GM19324 (cell line): ENCODE data around the gene FNBP1.
"Not testable (repeated sequence)": the region's sequence is repeated elsewhere in the genome, so short reads cannot be mapped to it uniquely, and the experiment has no call there.

Experiments used
- ATAC-seq: cut with Tn5 transposase; IDR thresholded peaks from one replicate; pipeline ENCODE4 v1.9.1; 2021; ENCODE audit warnings: mild to moderate bottlenecking, moderate library complexity; ENCODE audit not compliant: unreplicated experiment, low FRiP score

The FNBP1 gene

DNA sequence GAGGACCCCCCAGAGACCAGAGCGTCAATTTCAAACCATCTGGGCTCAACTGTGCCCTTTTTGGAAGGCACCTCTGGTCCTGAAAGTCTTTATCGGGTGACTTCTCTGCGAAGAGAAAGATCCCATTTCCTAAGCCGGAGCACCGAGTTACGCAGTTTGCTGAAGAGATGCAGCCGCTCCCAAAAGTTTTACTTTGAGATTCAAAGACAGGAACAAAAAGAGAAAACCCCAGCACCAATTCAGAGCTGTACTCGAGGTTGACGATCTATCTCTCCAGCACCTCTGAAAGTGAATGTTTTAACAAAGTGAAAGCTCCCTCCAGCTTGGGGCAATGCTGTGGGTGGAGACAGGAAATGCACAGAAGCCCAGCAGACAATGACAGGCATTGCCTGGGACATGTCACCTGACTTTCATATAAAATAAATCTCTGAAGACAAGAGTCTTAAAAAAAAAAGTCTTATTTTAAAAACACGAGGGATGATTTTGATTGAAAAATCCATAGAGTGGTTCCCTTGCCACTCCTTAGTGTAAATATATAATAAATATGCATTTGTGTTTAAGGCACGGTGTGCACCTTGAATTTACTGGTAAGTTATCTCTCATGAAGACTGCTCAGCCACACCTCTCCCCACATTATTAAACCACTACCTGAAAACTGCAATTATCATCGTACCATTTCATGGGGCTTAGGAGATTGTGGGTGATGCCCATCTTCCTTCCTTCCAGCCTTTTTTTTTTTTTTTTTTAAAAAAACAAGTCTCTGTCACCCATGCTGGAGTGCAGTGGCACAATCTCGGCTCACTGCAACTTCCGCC is 79.9 kb downstream of the FNBP1 start:
- ATAC-seq = peak; percentile 62

DNA sequence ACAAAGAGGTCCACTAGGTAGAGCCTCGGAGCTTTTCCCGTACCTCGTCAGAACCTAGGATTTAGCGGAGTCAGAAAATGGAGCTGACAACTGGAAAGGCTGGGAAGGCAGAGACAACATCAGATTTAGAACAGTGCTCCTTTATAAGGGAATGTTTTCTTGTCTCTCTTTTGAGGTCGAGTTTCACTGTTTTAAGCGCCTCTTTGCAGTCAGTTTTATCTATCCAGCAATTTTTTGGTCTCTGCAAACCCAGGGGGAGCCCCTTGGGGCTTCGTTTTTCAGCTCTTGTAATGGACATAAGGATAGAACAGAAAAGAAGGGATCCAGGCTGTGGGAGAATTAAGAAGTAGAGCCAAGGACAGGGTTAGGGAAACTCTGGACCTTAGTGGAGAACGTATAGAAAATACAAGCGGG is 80.5 kb downstream of the FNBP1 start:
- ATAC-seq = no peak

DNA sequence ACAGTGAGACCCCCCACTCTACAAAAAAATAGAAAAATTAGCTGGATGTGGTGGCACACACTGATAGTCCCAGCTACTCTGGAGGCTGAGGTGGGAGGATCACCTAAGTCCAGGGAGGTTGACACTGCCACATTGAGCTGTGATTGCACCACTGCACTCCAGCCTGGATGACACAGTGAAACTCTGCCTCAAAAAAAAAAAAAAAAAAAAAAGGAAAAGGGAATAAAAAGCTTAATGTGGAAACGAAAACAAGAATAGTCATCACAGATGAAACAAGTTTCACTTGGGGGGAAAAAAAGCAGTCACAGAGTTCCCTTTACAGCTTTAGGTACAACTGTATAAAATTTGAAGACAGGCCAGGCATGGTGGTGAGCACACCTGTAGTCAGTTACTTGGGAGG is 84.2 kb downstream of the FNBP1 start:
- no peak for ATAC-seq

DNA sequence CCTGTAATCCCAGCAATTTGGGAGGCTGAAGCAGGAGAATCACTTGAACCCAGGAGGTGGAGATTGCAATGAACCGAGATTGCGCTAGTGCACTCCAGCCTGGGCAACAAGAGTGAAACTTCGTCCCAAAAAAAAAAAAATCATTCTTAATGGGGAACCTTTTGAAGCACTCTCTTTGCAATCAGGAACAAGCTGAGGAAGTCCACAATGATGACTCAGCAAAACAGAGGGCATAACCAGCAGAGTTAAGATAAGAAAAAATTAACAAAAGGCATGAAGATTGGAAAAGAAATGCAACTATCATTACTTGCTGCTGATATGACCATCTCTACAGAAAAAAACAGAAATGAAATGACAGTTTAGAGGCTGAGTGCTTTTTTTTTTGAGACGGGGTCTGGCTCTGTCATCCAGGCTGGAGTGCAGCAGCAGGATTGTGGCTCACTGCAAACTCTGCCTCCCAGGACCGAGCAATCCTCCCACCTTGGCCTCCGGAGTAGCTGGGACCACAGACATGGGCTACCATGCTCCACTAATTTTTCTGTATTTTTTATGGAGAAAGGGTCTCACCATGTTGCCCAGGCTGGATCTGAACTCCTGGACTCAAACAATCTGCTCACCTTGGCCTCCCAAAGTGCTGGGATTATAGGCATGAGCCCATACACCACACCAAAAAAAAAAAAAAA is 88.0 kb downstream of the FNBP1 start:
- ATAC-seq = no peak

DNA sequence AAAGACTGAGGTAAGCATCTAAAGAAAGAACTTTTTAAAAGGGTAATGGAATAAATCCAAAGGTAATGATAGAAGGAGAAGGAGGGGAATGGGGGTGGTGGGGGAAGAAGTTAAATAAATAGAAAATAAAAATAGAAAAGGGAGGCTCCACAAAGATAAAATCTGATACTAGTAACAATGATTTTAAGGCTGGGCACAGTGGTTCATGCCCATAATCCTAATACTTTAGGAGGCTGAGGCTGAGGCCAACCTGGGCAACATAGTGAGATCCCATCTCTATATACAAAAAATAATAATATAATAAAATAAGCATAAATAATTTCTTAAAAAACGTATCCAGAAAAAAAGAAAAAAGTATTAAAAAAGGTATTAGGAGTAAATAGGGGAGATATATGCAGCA is 89.3 kb downstream of the FNBP1 start:
- no peak for ATAC-seq

DNA sequence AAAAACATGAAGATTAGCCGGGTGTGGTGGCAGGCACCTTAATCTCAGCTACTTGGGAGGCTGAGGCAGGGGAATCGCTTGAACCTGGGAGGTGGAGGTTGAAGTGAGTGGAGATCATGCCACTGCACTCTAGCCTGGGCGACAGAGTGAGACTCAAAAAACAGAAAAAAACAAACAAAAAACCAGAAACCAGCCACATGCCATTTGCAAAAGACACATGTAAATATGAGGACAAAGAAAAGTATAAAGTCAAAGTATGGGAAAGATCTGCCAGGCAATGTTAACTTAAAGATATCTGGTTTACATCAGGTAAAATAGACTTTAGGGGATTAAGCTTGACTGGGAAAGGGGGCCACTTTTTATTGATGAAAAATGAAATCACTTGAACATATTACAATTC is 90.7 kb downstream of the FNBP1 start:
- ATAC-seq = no peak

DNA sequence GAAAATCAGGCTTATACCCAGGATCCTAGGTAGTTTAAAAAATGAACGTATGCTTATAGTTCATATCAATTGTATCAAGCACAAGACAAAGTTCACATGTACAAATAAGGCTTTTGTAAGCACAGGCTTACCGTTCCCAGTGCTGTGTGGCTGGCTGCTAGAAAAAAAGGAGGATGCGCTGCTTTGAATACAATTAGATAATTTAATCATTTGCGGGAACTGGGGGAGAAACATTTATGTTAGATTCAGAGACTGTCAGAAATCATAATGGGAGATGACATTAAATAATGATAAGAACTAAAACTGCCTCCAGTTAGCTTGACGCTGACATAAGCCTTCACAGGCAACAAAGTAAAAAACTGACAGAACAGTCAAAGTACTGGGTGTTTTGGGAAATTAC is 93.2 kb downstream of the FNBP1 start:
- ATAC-seq = no peak

DNA sequence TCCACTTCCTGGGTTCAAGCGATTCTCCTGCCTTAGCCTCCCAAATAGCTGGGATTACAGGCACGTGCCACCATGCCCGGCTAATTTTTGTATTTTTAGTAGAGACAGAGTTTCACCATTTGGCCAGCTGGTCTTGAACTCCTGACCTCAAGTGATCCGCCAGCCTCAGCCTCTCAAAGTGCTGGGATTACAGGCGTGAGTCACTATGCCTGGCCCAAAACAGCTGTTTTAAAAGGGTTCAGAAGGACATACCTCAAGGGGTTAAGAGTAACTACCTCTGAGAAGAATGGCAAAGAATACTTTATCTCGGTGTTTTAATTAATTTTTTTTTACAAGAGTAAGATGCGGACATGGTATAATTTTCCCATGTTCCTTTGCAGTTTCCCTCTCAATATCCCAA is 94.4 kb downstream of the FNBP1 start:
- ATAC-seq = not testable (repeated sequence)

DNA sequence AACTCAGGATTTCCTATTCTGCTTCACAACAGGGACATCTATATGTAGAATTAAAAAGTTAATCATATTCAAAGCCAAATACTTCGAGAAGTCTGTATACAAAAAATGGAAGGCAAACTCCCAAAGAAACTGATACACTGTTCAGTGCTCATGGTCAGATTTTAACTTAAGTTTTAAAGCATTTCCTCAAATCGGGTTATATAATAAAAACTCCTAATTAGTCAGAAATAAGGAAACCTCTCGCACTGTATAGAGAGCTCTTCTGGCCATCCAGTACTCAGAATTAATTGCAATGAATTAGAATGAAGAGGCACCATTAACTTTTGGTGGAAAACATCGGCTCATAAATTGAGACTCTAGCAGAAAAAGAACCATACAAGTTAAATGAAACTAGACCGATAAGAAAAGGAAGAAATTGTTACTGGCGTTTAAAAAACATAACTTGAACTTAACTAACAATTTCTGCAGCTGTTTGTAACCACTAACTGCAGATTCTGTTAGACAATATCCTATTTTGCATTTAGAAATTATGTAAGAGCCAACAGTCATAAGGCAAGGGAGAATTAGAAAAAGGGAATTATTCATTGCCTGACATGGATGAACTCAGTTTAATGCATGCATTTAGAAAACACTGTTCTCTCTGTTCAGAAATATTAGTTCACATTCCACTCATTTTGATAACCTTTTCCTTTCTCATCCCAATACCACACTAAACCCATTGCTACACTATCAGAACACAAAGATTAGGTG is 96.6 kb downstream of the FNBP1 start:
- ATAC-seq = no peak

DNA sequence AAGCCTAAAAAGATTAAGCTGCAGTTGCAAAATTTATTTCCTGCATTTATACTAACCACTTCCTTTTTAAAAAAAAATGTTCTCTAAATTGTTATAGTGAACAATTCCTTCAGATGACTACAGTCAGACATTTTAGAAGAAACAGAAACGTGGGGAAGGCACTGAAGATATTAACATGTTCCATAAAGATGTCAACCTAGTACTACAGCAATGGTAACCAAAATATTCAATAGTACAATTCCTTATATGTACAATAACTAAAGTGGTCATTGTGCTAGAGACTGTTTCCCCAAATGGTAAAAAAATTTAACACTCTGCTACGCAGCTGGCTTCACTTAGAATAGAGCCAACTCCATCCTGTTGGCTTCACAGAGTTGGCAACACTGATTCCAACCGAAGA is 97.7 kb downstream of the FNBP1 start:
- ATAC-seq = no peak

DNA sequence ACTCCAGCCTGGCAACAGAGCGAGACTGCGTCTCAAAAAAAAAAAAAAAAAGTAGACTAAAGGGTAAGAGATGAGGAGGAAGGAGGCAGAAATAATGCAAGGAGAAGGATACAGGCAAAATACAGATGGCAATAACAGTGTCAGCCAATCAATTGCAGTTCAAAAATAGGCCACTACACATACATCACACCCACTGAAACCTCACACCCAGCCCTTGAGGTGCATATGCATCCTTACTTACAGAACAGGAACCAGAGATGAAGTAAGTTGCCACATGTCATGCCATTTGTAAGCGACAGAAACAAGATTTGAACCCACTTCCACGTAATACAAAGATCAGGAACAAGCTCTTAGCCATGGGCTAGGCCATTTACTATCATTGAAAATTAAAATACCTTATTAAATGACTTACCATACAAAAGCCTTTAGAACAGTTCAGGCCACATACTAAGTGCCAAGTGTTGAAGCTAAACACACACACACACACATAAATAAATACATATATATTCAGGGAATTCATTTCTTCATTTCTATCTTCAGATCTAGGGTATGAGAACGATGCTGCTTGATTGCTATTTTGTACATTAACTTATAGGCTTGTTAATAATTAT is 98.4 kb downstream of the FNBP1 start:
- ATAC-seq = no peak

DNA sequence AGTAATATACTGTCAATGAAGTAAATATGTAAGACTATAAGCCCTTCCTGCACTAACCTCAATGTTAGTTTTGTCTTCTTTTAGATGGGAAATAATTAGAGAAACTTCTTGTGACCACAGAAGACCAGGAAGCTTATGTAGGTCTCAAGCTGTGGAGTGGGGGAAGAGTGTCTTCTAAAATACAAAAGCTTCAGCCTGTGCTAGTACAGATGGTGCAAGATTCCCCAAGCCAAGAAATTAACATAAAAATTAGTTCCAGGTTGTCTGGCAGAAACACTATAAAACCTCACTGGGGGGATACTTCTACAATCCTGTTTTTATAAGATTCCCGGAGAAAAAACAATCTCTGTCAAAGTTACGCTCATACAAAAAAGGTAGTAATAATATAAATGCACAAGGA is 103.6 kb downstream of the FNBP1 start:
- ATAC-seq = no peak

DNA sequence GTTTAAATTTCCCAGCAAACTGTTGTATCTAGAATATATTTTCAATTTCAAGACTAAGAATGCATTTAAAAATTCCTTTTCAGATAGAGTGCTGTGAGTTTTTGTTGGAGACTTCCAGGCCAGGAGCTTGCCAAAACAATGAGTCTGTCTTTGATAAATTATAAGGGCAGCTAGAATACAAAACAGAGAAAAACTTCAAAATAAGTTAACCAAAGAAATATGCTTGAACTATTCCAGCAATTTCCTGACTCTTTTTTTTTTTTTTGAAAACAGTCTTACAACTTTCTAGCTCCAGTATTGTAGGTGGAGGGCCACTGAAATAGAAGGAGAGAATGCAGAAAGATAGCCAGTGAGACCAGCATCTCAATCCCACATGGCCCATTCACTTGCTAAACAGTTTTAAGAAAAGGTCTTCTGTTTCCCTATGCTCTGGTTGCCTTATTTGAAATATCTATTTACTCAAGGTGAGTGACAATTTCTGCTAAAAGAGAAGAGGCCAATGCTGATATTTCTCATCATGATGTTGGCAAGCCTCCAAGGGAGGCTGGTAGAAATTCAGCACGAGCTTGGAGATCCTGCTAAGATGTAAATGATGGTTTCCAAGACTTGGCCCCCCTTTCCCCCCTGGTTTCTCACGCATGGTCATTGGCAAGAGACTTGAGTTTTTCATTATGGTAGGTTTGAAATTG is 104.6 kb downstream of the FNBP1 start:
- ATAC-seq = no peak

DNA sequence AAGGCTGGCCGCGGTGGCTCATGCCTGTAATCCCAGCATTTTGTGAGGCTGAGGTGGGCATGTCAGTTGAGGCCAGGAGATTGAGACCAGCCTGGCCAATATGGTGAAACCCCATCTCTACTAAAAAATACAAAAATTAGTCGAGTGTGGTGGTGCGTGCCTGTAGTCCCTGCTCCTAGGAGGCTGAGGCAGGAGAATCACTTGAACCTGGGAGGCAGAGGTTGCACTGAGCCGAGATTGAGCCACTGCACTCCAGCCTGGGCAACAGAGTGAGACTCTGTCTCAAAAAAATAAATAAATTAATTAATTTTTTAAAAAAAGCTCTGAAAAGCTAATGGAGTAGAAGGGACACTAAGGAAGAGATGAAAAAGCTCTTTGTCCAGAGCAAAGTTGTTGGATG is 105.1 kb downstream of the FNBP1 start:
- not testable (repeated sequence) for ATAC-seq

DNA sequence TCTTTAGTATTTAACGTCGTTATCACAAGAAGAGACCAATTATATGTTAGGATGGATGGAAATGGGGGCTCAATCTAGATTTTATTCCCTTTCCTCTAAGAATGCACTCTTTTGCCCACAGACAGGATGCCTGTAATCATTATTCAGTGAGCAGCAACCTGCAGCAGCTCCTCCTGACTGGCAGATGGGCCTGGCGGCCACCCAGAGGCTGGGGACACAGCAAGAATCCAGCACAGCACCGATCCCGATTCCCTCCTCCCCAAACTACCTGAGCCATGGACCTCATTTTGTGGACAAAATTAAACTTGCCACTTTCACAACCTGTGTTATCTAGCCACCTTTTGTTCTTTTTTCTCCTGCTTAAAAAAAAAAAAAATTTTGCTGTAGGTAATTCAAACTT is 106.8 kb downstream of the FNBP1 start:
- no peak for ATAC-seq

DNA sequence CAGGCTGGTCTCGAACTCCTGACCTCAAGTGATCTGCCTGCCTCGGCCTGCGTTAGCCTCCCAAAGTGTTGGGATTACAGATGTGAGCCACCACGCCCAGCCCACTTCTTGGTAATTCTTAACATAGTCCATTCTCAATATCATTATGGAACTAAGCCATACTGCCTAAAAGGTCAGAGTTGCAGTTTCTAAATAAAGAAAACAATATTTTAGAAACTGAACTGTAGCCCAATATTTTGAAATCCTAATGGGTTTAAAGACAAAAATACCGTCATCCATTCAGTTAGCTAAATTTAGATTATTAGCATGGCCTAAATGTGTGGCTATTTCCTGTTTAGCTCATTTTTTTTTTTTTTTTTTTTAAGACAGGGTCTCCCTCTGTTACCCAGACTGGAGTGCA is 108.2 kb downstream of the FNBP1 start:
- ATAC-seq = no peak

DNA sequence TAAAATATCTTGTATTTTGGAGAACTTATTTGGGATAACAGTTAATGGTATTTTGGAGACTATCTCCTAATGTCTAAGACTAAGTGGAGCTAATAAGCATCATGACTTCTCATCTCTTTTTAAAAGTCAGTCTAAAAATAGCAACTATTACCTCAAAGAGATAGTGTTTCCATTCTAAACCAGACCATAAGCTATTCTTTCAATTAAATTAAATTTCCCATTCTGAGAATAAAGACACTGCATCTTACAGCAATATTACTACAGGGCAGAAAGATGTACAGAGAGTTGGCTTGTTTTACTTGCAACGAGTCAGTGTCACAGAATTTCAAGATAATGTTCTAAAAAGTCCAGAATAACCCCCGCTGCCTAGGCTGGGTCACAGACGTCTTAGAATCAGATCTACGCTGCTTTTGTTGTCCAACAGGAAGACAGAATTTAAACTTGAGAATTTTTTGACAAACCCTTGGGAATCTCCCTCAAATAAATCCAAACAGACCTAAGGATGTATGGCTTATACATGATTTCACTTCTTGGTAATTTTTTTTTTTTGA is 108.9 kb downstream of the FNBP1 start:
- no peak for ATAC-seq

DNA sequence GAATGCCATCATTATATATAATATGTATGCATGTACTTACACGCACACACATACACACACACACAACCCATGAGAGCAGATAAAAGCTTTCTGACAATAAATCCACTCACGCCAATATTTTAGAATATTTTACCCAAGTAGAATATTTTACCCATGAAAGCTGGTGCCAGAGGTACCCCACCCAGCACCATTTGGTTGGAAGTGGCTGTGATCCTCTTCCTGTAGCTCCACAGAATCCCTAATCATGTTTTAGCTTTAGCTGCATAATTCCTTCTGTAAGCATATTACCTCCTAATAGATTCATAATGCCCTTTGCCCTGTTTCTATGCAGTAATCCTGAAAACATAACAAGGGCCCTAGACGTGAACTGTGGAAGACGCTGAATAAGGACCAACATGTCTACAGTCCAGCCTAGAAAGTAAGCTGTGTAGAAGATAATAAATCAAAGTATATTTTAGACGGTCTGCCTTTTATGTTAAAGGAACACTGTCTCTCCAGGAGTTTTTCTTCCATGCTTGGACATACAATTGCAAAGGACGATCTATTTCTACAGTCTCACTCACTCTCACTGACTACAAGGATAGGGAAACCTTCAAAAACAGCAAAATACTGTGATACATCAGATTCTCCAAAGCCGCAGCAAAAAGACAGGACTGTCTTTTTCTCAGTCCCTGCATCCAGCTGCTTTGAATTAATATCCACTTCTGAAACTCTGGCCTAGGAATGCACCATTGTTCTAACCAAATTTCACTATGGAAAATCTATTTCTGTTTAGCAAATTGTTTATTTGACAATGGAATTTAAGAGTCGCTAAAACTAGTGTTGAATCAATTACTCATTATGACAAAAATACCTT is 109.6 kb downstream of the FNBP1 start:
- no peak for ATAC-seq
